HG03175 (cell line): ENCODE measurements around the gene SPACA4.
"Not testable (repeated sequence)": the region's sequence is repeated elsewhere in the genome, so short reads cannot be mapped to it uniquely, and the experiment has no call there.

ENCODE experiments used
- ATAC-seq: cut with Tn5 transposase; IDR thresholded peaks from one replicate; pipeline ENCODE4 v1.9.1; 2021; ENCODE audit warnings: mild to moderate bottlenecking, moderate library complexity; ENCODE audit not compliant: unreplicated experiment

The SPACA4 gene

GRCh38 chr19:48618278-48618915 lies 11.9 kb downstream of the SPACA4 start:
- no peak for ATAC-seq

- ATAC-seq = peak; percentile 88
Measured at GRCh38 chr19:48618916-48619691, 12.6 kb downstream of the SPACA4 start, which contains the start of the genes RPL18 and SPHK2. TSS of gene RPL18 (minus strand) at chr19:48619178. CDS start at chr19:48619143, 35 bp downstream. TSS of gene SPHK2 (plus strand) at chr19:48619506. CDS start at chr19:48620515, 1,009 bp downstream.

- no peak for ATAC-seq
Measured at GRCh38 chr19:48619692-48620585, 13.4 kb downstream of the SPACA4 start.

- ATAC-seq = no peak
Measured at GRCh38 chr19:48623556-48624066, 17.1 kb downstream of the SPACA4 start.

- ATAC-seq = peak; percentile 64
Measured at GRCh38 chr19:48624067-48624594, 17.6 kb downstream of the SPACA4 start.

- ATAC-seq = no peak
Measured at GRCh38 chr19:48624791-48625723, 18.5 kb downstream of the SPACA4 start.

- ATAC-seq = no peak
Measured at GRCh38 chr19:48625891-48626327, 19.4 kb downstream of the SPACA4 start.

DNA sequence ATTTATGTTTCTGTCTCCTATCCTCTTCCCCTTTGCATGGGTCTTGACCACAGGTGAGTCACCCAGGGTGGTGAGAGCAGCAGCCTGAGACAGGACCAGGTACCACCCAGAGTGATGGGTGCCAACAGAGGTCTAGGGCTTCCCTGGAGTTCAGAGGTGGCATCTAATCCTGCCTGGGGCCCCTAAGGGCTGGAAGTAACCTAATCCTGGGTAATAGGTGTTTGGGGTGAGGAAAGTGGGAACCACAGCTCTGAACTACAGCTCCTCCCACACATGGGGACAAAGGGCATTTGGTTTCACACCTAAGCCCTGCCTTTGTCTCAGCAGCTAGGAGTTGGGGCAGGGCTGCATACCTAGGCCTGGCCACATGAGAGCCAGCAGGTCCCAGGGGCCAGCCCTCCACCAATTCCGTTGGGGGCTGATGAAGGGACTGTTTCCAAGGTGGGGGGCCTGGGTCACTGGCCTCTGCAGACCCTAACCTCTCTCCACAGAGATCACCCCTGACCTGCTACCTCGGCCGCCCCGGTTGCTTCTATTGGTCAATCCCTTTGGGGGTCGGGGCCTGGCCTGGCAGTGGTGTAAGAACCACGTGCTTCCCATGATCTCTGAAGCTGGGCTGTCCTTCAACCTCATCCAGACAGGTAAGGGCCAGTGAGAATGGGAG lies 20.8 kb downstream of the SPACA4 start:
- no peak for ATAC-seq

- no peak for ATAC-seq
Measured at GRCh38 chr19:48627865-48628314, 21.3 kb downstream of the SPACA4 start.

DNA sequence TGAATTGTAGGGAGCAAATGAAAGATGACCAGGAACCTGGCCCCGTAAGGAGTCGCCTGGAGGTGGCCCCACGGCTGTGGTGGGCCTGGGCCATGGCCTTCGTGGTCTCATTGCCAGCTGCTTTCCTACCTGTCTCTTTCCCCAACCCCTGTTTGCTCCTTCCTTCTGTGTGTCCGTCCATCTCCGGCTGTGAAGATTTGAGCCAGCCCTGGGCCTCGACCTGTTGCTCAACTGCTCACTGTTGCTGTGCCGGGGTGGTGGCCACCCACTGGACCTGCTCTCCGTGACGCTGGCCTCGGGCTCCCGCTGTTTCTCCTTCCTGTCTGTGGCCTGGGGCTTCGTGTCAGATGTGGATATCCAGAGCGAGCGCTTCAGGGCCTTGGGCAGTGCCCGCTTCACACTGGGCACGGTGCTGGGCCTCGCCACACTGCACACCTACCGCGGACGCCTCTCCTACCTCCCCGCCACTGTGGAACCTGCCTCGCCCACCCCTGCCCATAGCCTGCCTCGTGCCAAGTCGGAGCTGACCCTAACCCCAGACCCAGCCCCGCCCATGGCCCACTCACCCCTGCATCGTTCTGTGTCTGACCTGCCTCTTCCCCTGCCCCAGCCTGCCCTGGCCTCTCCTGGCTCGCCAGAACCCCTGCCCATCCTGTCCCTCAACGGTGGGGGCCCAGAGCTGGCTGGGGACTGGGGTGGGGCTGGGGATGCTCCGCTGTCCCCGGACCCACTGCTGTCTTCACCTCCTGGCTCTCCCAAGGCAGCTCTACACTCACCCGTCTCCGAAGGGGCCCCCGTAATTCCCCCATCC lies 22.1 kb downstream of the SPACA4 start:
- no peak for ATAC-seq

DNA sequence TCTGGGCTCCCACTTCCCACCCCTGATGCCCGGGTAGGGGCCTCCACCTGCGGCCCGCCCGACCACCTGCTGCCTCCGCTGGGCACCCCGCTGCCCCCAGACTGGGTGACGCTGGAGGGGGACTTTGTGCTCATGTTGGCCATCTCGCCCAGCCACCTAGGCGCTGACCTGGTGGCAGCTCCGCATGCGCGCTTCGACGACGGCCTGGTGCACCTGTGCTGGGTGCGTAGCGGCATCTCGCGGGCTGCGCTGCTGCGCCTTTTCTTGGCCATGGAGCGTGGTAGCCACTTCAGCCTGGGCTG lies 22.7 kb downstream of the SPACA4 start:
- ATAC-seq = no peak

DNA sequence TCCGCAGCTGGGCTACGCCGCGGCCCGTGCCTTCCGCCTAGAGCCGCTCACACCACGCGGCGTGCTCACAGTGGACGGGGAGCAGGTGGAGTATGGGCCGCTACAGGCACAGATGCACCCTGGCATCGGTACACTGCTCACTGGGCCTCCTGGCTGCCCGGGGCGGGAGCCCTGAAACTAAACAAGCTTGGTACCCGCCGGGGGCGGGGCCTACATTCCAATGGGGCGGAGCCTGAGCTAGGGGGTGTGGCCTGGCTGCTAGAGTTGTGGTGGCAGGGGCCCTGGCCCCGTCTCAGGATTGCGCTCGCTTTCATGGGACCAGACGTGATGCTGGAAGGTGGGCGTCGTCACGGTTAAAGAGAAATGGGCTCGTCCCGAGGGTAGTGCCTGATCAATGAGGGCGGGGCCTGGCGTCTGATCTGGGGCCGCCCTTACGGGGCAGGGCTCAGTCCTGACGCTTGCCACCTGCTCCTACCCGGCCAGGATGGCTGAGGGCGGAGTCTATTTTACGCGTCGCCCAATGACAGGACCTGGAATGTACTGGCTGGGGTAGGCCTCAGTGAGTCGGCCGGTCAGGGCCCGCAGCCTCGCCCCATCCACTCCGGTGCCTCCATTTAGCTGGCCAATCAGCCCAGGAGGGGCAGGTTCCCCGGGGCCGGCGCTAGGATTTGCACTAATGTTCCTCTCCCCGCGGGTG lies 23.2 kb downstream of the SPACA4 start:
- ATAC-seq = no peak

DNA sequence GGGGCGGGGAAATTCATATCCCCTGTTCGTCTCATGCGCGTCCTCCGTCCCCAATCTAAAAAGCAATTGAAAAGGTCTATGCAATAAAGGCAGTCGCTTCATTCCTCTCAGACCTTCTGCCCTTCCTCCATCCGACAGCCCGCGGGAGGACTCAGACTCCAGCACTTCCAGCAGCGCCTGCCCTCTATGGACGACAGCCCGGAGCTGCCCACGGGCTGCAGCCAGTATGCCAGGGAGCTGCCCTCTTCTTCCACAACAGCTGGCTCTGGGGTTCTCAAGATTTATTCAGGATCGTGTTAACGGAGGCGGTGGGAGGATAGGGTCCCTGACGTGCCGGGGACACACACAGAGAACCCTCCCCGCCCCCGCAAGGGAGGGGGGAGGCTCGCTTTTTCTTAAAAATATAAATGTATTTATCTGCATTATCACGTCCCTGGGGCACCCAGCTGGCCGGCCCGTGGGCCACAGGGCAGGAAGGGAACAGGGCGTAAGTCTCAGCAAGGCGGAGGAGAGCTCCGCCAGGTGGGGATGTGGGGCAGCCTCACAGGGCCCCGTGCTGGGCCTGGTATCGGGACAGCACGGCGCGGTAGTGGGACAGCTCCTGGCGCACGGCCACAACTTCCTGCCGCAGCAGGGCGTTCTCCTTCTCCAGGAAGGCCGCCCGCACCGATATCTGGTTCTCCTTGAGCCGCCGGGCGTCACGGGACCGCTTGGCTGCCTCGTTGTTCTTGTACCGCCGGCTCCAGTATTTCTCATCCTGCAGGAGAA lies 23.9 kb downstream of the SPACA4 start:
- no peak for ATAC-seq

DNA sequence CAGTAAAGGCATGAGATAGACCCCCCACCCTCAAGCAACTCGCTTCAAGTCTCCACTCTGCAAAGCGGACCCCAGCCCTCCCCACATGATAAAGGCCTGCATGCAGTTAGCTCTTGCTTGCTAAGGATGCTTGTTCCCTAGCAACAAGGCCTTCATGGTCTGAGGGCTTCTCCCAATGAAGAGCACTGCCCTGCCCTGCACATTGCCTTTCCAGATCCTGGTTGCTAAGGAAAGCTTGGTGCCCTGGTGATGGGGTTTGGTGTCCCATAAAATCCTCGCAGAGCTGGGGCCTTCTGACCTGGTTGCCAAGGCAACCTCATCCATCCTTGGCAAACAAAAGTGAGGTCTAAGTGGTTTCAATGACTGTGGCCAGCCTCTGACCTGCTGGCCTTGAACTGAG lies 24.7 kb downstream of the SPACA4 start:
- ATAC-seq = no peak

DNA sequence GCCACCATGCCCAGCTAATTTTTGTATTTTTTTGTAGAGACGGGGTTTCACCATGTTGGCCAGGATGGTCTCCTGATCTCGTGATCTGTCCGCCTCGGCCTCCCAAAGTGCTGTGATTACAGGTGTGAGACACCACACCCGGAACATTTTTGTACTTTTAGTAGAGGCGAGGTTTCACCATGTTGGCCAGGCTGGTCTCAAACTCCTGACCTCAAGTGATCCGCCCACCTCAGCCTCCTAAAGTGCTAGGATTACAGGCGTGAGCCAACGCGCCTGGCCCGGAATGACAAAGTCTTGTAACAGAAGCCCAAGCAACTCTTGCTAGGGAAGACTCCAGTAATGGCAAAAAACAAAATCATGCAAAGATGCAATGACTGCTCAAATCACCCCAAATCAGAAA lies 25.7 kb downstream of the SPACA4 start:
- not testable (repeated sequence) for ATAC-seq

DNA sequence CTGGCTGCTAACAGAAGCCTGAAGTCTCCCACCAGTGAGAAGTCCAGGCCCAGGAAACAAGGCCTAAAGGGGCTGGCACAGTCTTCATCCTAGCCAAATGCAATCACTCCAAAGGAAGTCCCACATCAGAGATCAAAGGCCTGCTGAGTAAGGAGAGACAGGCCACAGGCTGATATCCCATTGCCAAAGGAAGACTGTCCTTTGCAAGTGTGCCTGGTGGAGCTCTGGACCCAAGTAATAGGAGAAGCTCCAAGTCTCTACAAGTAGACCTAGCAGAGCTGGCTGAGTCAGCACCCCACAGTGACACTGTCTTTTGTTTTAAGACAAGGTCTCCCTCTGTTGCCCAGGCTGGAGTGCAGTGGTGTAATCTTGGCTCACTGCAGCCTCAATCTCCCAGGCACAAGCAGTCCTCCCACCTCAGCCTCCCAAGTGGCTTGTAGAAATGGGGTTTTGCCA lies 26.2 kb downstream of the SPACA4 start:
- ATAC-seq = no peak
